ELF-1 (cell line): ENCODE results near the gene MRPS22.
A peak's percentile ranks its signal among the peaks of the same experiment; 100 is the strongest.
"Not testable (repeated sequence)": the region's sequence is repeated elsewhere in the genome, so short reads cannot be mapped to it uniquely, and the experiment has no call there.

Experiments used
- DNase-seq: peaks from one replicate; pipeline ENCODE4 v3.0.0-alpha.2; 2016; ENCODE audit warnings: low read depth, low spot score

MRPS22 gene

DNA sequence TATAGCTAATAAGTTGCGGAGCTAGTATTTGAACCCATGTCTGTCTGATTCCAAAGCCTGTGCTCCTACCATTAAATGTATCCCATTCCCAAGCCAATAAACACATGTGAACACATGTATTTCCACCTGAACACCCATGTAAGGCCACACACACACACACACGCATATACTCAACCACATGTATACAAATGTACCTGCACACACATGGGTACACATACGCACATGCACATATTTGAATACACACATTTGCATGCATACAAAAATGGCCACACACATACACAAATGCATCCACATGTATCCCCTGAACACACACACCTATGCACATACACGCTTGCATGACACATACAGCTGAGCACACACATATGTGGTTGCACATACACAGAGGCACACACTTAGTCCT, 5.4 kb upstream of the MRPS22 start:
- no peak for DNase-seq

DNA sequence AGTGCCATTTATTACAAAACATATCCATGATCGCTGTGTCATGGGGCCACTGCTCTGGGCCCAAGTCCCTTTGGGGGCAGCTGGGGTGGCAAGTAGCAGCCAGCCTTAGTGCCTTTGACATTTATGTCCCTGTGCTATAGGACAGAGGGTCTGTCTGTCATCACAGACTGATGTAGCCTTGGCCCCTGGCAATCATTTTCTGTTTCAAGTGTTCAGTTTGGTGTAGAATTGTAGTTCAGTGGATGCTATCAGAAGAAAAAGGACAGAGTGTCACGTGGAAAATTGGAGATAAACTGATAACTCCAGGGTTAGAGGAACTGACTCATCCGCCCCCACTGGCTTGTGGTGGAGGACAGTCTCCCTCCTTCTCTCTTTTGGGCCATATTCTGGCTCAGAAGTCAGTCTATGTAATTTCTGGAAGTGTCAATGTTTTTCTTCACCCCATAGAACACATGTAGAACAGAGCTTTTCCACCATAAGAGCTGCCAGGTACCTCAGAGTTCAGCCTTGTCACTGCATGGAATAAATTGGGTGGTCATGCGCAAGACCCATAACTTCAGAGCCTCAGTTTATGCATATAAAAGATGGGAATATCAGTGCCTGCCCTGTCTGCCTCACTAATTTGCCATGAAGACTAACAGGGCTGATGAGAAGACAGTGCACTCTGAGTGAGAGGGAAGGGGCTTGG, 4.5 kb upstream of the MRPS22 start:
- DNase-seq: no peak

DNA sequence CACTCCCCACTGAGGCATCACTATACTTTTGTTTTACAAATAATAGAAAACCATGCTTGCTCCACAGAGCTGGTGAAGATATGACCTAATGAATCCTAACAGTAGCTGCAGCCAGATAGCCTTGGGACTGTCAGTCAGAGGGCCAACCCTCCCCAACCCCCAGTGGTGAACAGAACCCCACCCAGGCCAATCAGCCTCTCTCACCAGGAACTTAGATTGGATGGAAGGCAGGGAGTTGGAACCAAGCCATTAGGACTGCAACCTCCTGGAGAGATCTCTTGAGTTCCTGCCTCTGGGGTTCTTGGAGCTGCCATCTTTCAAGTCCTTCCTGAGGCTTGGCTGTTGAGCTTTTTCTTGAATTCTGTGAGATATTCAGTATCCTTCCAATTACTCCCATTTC, 3.0 kb upstream of the MRPS22 start:
- no peak for DNase-seq

DNA sequence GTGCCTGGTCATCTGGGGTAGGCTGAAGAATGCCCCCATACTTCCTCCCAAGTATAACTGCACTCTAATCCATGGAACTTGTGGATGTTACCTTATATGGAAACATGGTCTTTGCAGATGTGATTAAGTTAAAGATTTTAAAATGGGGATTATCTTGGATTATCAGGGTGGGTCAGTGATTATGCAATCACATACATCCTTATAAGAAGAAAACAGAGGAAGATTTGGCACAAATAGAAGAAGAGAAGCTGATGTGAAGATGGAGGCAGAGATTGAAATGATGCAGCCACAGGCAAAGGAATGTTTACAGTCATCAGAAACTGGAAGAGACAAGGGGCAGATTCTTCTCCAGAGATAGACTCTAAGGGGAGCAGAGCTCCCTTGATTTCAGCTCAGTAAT, 1.8 kb upstream of the MRPS22 start:
- no peak for DNase-seq

DNA sequence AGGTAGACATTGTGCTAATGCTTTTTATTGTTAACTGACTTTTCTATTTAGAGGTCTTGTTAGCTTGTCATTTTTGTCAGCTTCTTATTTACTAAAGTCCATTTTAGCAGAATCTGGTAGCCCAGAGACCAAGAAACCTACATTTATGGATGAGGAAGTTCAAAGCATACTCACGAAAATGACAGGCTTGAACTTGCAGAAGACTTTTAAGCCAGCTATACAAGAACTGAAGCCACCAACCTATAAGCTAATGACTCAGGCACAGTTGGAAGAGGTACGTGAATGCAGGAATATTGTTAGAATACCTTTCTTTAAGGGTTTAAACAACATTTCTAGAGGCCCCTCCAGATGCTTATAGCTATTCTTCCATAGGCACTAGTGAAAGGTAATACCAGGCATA, 3.0 kb downstream of the MRPS22 start:
- no peak for DNase-seq

DNA sequence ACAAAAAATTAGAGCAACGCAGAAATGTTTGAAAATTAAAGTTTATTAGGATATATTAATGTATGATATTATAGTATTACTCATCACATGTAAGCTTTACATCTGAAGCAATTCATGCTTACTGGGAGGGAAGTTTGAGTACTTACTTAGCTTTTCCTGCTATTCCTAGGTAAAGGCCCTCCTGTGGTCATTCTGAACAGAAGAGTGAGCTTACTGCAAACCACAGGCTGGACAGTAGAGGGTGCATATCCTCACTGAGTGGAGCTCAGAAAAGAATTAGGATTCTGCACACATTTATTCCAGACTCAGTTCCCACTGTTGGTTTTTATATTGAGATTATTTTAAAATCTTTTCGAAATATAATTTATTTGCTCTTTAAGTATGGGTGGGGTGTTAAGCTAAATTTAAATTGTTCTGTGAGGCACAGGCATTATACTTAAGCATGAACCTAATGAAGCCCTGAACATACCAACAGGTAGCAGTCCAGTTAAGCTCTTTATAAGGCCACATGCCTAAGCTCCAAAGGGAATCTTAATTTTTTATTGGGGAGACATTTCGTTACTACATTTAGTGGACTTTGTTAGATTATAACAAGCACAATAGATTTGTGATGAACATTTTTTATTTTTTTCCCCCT, 10.2 kb downstream of the MRPS22 start:
- DNase-seq: peak; percentile 11

DNA sequence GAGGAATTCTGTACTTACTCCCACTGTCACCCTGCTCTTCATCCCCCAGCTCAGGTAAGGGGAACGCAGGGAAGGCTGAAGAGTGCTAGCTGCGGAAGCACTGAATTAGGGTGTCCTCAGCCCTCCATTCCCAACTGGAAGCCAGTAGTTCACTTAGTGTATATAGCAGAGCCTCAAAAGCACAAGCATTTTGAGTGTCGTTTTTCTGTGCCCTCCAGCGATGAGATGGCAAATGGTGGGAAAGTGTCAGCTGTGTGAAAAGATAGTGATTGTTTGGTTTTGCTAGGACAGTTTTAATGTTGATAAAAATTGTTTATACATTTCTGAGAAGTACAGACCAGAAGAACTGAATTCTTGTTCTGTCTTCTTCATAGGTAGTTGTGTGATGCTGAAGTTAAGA, 10.8 kb downstream of the MRPS22 start:
- DNase-seq: no peak

DNA sequence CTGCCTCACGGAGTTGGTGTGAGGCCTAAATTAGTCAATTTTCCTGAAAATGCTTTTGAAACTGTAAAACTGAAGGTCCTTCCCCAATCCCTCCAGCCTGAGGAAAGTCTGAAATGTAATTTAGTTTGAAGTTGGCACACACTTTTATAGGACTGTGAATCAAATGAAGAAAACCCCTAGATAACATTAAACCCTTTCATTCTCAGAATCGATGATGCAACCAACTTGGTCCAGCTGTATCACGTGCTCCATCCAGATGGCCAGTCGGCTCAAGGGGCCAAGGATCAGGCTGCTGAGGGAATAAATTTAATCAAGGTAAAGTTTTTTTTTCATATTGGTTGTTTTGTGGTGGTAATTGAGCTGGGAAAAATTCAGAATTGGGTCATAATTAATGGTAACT, 11.7 kb downstream of the MRPS22 start:
- DNase-seq: no peak

DNA sequence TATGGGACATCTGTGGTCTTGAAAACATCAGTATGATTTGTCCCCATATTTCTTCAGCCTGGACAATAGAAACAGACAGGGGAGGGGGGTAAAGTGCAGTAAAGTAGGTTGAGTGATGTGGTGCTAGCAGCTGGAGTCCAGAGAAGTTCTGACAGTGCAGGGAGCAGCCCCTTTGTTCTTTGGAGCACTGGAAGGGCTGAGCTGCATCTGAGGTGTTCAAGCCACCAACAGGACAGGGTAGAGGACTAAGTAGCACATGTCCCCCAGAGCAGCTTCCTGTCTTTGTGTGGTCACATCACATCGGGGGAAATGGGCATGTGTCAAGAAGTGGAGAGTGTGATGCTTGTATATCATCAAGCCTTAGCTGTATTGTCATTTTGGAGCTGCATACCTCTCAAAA, 12.1 kb downstream of the MRPS22 start:
- DNase-seq: no peak

DNA sequence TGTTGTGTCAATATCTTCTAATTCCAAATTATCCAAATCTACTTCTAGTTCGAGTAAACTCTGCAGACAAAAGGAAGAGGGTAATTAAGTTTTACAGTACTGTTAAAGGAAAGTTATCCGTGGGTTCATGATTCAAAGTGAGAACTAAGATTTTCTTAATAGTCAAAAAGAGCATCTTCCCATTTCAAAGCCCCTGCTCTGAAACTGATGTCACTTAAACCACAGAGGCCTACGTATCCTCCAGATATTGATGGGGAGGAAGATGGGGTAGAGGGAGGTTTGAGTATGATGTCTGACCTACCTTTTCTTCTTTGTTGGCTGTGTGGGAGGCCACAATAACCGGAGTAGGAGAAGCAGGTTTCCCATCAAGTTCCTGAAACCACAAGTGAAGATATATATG, 14.1 kb downstream of the MRPS22 start:
- no peak for DNase-seq

DNA sequence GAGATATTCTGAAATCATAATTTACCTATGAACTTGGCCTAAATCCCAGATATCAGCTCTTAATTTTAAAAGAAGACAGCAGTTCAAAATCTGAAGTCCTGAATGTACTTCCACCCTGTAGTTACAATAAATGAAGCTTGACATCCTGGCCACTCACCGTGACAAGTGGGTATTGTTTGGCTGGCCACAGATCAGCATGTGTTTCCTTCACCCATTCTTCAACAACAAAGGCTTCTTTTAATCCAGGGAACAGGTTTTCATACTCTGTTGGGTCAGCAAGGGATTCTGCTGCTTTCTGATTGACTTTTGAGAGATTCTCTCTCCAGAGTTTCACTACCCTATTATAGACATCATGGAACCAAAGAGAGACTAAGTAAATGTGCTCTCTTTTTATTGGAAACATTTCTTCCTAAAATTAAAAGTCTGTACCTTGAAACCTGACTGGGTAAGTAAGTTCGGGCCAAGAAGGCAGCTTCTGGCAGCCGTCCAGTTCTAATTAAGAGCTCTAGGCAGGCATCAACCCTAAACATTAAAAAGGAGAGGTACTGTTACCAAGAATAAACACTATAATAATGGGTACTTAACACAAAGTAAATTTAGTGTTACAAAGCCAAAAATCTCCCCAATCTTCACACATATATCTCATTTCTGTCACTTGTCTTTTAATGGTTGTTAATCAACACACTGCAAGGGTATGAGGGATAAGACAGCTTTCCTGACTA, 15.2 kb downstream of the MRPS22 start:
- no peak for DNase-seq

DNA sequence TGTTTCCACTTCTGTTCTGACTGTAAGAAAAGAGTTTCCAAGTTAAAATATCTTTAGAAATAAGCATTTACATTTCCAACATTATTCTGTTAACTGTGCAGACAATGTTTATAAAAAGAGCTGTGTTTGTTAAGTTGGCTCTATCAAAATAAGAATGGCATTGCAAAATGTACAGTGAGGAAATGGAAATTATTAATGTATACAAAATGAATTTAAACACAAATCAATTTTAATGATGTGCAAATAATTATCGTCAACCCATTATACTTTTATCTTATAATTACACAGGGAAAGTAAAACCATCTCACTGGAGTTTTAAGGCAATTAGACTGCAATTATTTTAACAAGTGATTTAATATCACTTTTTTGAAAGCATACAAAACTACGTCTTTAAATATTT, 17.5 kb downstream of the MRPS22 start:
- no peak for DNase-seq

DNA sequence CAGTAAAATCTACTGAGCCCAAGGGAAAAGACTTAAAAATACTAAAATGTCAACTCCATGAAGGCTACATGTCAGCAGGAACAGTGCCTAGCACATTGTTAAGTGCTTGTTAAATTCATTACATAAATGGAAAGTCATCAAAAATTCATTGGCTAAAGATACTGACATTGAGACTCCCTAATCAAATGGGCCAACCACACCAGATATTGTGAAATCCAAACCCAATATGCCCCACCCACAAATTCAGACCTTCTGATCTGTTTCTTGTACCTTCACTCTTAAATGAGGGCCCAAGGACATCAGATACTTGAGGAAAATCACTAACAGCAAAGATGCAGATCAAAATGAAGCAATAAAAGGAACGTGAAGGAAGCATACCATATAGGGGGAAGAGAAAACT, 20.7 kb downstream of the MRPS22 start:
- no peak for DNase-seq

DNA sequence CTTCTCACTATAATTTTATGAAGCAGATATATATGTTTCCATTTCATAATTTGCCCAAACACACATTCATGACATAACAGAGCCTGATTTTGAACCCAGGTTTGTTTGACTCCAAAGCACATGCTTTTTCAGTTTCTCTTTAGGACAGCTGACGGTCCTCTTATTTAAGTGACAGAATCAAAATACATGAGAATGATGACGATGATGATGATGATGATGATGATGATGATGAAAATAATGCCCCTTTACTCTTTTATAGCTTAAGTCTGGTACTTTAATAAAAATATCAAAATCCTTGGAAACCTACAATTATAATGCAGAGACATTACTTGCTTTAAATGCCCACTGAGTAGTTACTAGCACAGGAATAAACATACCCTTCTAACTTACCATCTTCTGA, 30.3 kb downstream of the MRPS22 start:
- DNase-seq: no peak

DNA sequence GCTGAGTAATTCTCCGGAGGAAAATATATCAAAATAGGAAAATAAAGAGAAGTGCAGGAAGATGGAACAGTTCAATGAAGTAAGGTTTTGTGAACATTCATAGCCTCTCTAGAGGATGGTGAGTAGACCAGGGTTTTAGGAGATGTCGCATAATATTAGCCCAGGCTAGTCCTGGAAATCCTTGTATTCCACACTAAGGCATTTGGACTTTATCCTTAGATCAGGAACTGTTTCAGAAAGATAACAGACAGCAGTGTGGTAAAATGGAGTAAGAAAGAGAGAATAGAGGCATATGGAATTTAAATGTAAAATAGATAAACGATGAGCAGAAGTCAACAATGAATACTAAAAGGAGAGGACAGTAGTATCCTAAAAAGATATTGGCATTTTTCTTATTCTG, 33.6 kb downstream of the MRPS22 start:
- no peak for DNase-seq

DNA sequence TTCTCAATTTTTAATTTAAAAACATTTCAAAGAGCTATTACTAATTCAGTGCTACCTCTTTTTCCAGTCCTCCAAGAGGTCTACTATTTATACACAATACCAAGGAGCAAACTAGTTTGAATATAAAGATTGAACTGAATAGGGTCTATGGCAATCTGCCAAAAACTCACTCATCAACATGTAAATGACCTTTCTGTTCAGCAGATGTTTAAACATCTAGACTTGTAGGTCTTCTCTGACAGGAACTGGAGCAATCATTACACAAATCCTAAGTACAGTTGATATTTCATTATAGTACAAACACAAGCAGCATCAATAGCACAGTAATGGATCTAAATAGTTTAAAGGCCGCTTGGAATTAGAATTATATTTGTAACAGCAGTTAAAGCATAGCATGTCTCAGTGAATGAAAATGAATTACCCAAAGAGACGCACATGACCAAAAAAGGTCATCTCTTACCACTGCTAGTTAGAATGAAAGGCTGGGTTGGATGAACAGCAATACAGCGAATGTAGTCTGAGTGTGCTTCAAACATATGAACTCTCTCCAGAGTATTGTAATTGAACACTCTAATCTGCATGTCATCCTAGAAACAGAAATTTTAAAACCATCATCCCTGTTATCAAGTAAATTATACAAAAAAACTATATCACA, 34.9 kb downstream of the MRPS22 start:
- no peak for DNase-seq

DNA sequence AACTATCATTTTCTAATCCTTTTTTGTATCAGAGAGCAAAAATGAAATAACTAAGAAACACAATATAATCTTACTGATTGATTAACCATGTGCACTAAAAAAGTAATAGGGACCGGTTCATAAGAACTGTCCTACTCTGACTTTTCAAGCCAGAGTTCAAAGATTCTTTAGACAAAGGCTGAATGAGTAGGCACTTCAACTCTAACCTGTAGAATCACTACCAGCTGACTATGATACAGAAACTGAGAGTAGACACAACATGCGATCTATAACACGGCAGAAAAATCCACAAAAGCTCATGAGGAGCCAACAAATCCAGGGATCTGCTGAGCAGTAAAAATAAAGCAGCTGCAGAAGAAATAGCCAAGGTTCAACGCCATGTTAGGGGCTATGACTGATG, 36.8 kb downstream of the MRPS22 start:
- DNase-seq: no peak

DNA sequence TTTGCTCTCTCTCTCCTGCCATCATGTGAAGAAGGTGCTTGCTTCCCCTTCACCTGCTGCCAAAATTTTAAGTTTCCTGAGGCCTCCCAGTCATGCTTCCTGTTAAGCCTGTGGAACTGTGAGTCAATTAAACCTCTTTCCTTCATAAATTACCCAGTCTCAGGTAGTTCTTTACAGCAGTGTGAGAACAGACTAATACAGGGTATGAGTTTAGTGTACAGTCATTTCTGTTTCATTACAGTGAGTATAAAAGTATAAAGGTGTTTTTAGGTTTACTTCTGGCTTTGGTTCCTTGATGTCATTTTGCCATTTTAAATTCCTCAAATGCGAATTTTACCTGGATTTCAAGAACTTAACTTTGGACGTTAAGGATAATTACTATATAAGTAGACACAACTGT, 38.5 kb downstream of the MRPS22 start:
- not testable (repeated sequence) for DNase-seq

DNA sequence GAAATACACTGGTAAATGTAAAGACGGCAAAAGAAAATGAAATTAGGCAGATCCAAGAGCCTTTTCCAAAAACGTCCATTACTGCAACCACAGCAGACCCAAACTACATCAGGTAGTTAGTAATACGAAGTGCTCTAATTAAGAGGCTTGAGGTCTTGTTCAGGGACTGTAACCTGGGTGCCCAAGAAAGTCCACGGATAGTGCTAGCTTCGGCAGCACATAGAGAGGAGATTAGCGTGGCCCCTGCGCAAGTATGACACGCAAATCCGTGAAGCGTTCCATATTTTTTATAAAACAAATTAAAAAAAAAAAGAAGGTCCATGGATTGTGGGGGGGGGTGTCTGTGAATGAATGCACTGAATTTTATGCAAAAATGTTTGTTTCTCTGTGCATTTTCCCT, 44.3 kb downstream of the MRPS22 start:
- DNase-seq: no peak

DNA sequence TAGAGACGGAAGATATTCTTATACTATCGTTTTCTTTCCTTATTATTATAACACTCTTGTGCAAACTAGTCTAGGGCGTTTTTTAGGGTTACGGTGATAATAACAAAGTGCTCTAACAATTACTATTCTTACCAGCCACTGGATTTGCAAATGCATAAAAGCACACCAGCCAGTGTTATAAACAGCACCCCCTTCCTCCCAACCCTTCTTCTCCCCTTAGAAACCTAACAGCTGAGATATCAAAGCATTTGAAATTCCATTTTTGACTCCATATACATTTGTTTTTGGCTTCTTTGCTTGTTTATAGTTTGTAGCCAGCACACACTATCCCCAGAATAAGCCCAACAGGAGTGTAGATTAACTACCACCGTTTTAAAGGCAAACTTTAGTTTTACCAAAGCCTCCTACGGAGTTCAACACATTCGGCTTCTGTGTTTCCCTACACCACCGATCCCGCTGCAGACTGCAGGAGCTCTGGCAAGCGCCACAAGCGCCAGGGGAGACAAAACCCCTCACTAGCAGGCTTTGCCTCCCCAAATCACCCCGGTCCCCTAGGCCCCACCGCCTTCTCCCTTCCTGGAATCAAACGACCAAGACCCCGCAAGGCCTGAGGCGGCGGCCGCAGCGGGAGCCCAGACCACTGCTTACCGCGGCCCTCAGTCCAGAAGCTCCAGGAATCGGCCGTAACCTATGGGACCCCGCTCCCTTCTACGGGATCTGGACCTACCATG, 45.2 kb downstream of the MRPS22 start:
- no peak for DNase-seq

DNA sequence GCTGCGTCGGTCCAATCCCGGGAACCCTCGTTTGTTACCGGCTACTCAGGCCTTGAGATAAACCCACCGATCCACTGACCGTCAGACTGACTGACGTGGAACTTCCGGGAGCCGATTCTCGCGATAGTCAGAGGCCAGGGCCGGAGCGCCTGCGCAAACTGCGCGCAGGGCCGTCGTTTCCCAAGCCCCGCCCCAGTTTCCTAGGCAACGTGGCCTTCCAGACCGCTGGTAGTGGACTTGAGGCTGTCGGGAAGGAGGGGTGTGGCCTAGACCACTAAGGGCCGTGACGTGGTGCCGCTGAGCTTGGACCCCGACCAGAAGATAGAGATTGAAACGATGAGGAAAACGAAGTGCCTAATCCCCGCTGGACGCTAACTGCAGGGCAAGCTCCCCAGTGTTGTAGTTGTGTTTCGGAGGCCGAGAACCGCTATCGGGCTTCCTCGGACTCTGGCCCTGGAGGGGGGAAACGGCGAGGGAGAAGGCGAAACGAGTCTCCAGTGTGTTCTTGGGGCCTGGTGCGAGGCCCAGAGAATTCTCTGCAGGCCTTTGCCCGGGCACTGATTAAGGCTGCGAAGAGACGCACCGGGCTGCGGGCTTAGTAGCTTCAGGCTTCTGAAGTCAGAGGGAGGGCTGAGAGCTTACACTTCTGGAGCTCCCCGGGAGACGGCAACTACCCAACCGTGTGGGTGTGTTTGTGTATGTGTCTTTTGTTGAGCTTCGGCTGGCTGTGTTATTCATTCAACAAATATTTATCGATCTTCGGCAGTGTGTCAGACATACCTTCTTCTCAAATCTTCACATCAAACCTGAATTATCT, 45.9 kb downstream of the MRPS22 start, which contains the start of gene COPB2:
COPB2 (minus strand) TSS at position 96 of the 817 bp plus-strand sequence. CDS start 97 bp downstream, outside the sequence.
- DNase-seq: peak; percentile 99
